OCI-LY3 (cell line): ENCODE results near the gene PACRG.

Experiments used
- H2AFZ ChIP-seq: fragments of 200-600, 300-600 bp; shearing (Covaris generic); 2 replicates; pipeline ENCODE4 v1.6.0; 2014; ENCODE audit warnings: antibody characterized with exemption, low read depth, low read length
- H3K27ac ChIP-seq: fragments of 200-600, 300-600 bp; sonication (generic); 2 replicates; pipeline ENCODE4 v1.5.1; 2014; ENCODE audit warnings: mild to moderate bottlenecking, low read length, moderate library complexity, mixed read lengths
- H3K27me3 ChIP-seq: fragments of 200-600, 300-600 bp; sonication (generic); 2 replicates; pipeline ENCODE4 v1.6.1; 2014; ENCODE audit warnings: low read depth, low read length, mixed read lengths
- H3K36me3 ChIP-seq: fragments of 200-600, 300-600 bp; sonication (generic); replicated peaks from 2 replicates; pipeline ENCODE3; 2014; ENCODE audit warnings: low read depth, low read length, mixed read lengths
- H3K4me1 ChIP-seq: fragments of 300-600, 200-600 bp; sonication (generic); 2 replicates; pipeline ENCODE4 v1.6.1; 2014; ENCODE audit warnings: low read length, mixed read lengths
- H3K4me2 ChIP-seq: fragments of 200-600, 300-600 bp; sonication (generic); 2 replicates; pipeline ENCODE4 v1.6.1; 2014; ENCODE audit warnings: low read length, mixed read lengths
- H3K4me3 ChIP-seq: fragments of 300-600, 200-600 bp; sonication (generic); 2 replicates; pipeline ENCODE4 v1.5.1; 2014; ENCODE audit warnings: antibody characterized with exemption, mild to moderate bottlenecking, low read length, moderate library complexity
- H3K79me2 ChIP-seq: fragments of 300-600, 200-600 bp; shearing (Covaris generic); 2 replicates; pipeline ENCODE4 v1.6.1; 2014; ENCODE audit warnings: mild to moderate bottlenecking, low read length, mixed read lengths
- H3K9ac ChIP-seq: fragments of 300-600, 200-600 bp; shearing (Covaris generic); 2 replicates; pipeline ENCODE4 v1.6.0; 2014; ENCODE audit warnings: mild to moderate bottlenecking, low read length, moderate library complexity
- H3K9me3 ChIP-seq: fragments of 200-600, 300-600 bp; shearing (Covaris generic); 2 replicates; pipeline ENCODE4 v1.6.1; 2014; ENCODE audit warnings: low read length, mixed read lengths; ENCODE audit not compliant: insufficient read depth
- H4K20me1 ChIP-seq: fragments of 200-600, 300-600 bp; sonication (generic); 2 replicates; pipeline ENCODE4 v1.6.1; 2016; ENCODE audit warnings: low read length, mixed read lengths; ENCODE audit not compliant: insufficient read depth
- EZH2phosphoT487 ChIP-seq: fragments of 200-600 bp; shearing (Covaris generic); IDR thresholded peaks from 2 replicates; pipeline ENCODE4 v1.6.1; 2018; ENCODE audit warnings: antibody characterized with exemption, mixed run types, low read depth
- TF ChIP-seq, protein P1 (sequence below): fragments of 200-600, 300-600 bp; sonication (generic); IDR thresholded peaks from 2 replicates; pipeline ENCODE4 v1.5.1; 2014; ENCODE audit warnings: antibody characterized with exemption, low read length, low read depth

The PACRG gene

DNA sequence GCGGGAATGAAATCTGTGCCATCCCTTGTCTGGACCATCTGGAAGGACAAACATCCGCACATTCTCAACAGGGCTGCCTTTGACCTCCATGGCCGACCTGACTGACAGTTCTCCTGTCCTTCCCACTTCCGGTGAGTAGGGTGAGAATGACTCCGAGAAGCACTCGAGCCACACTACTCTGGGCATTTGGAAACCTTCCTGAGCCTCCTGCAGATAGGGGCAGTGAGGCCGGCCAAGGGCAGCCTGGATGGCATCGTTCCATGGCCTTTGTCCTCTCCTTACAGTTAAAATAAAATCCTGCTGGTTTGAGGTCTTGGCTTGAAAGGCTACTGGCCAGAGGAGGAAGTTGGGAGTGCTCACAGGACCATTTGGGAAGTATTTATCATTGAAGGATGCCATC is 615.8 kb downstream of the PACRG start:
- Histone ChIP-seq H3K4me2 (no peak overlapping the region), H4K20me1 (no peaks in the 10 kb centered on the region), H3K36me3 (no peaks in the 10 kb centered on the region), H3K4me3 (no peak overlapping the region), H3K27me3 (no peaks in the 10 kb centered on the region), H3K9ac (no peak overlapping the region), H2AFZ (no peak overlapping the region), H3K79me2 (no peaks in the 10 kb centered on the region), H3K27ac (no peak overlapping the region), H3K9me3 (no peaks in the 10 kb centered on the region), H3K4me1 (no peaks in the 10 kb centered on the region)
- TF ChIP-seq, protein P1, sequence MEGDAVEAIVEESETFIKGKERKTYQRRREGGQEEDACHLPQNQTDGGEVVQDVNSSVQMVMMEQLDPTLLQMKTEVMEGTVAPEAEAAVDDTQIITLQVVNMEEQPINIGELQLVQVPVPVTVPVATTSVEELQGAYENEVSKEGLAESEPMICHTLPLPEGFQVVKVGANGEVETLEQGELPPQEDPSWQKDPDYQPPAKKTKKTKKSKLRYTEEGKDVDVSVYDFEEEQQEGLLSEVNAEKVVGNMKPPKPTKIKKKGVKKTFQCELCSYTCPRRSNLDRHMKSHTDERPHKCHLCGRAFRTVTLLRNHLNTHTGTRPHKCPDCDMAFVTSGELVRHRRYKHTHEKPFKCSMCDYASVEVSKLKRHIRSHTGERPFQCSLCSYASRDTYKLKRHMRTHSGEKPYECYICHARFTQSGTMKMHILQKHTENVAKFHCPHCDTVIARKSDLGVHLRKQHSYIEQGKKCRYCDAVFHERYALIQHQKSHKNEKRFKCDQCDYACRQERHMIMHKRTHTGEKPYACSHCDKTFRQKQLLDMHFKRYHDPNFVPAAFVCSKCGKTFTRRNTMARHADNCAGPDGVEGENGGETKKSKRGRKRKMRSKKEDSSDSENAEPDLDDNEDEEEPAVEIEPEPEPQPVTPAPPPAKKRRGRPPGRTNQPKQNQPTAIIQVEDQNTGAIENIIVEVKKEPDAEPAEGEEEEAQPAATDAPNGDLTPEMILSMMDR = no peak
- no peak for TF ChIP-seq EZH2phosphoT487

DNA sequence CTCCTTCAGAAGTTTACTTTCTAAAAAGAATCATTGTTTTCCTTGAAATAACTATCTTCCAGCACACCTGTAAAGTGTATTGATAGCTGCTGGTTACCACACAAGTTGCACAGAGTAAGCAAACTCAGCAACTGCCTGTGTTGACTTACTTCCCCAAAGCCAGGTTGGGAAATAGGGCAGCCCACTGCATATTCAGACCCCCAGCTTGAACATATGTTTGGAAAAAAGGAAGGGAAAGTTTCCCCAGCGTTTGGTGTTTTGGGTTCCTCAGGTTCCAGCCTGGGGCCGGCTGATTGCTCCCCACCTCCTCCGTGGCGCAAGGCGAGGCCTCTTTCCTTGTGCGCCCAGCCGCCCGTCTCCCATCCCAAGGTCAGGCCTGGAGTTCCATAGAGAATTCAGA is 616.6 kb downstream of the PACRG start:
- H3K36me3 ChIP-seq = no peaks in the 10 kb centered on the region
- H3K27me3 ChIP-seq = no peaks in the 10 kb centered on the region
- H4K20me1 ChIP-seq = no peaks in the 10 kb centered on the region
- no peaks in the 10 kb centered on the region for H3K4me1 ChIP-seq
- no peak overlapping the region for H3K4me2 ChIP-seq
- H2AFZ ChIP-seq = no peak overlapping the region
- H3K79me2 ChIP-seq = no peaks in the 10 kb centered on the region
- H3K9me3 ChIP-seq = no peaks in the 10 kb centered on the region
- no peak overlapping the region for H3K27ac ChIP-seq
- TF ChIP-seq, protein P1 = no peak
- TF ChIP-seq EZH2phosphoT487 = no peak
- H3K9ac ChIP-seq = no peak overlapping the region
- H3K4me3 ChIP-seq = no peak overlapping the region

DNA sequence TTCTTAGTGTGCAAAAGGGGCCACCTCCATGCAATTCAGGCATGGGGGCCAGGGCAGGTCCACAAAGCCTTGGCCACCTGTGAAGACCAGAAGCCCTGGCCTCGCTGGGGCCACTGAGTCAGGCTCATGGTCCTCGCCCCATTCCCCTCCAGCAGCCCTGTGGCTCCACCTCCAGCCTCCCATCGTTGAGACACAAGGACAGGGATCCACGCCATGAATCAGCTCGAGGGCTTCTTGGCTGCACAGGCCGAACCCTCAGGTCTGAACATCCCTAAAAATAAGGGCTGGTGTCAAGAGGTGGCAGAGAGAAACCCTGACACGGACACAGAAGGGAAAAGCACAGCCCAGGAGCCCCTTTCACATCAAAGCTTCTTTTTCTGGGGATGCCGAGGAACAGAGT is 618.2 kb downstream of the PACRG start:
- H3K4me1 ChIP-seq = no peaks in the 10 kb centered on the region
- no peaks in the 10 kb centered on the region for H3K36me3 ChIP-seq
- TF ChIP-seq, protein P1 = no peak
- TF ChIP-seq EZH2phosphoT487 = no peak
- no peaks in the 10 kb centered on the region for H3K79me2 ChIP-seq
- H3K4me3 ChIP-seq = no peak overlapping the region
- no peak overlapping the region for H3K4me2 ChIP-seq
- no peak overlapping the region for H3K9ac ChIP-seq
- no peak overlapping the region for H2AFZ ChIP-seq
- H4K20me1 ChIP-seq = no peaks in the 10 kb centered on the region
- H3K27me3 ChIP-seq = no peaks in the 10 kb centered on the region
- H3K27ac ChIP-seq = no peak overlapping the region
- H3K9me3 ChIP-seq = no peaks in the 10 kb centered on the region

GRCh38 chr6:163346497-163346961 is 618.8 kb downstream of the PACRG start:
- Histone ChIP-seq H3K27ac (no peak overlapping the region), H3K9me3 (no peaks in the 10 kb centered on the region), H3K4me1 (no peaks in the 10 kb centered on the region), H3K79me2 (no peaks in the 10 kb centered on the region), H4K20me1 (no peaks in the 10 kb centered on the region), H3K36me3 (no peaks in the 10 kb centered on the region), H3K4me3 (no peak overlapping the region), H3K27me3 (no peaks in the 10 kb centered on the region), H3K4me2 (no peak overlapping the region), H2AFZ (no peak overlapping the region), H3K9ac (no peak overlapping the region)
- TF ChIP-seq, protein P1 = no peak
- TF ChIP-seq EZH2phosphoT487 = no peak
